Measurements from ENCODE around the gene LUC7L.
"Not testable (repeated sequence)": the region's sequence is repeated elsewhere in the genome, so short reads cannot be mapped to it uniquely, and the experiment has no call there.

The LUC7L gene, protein sequence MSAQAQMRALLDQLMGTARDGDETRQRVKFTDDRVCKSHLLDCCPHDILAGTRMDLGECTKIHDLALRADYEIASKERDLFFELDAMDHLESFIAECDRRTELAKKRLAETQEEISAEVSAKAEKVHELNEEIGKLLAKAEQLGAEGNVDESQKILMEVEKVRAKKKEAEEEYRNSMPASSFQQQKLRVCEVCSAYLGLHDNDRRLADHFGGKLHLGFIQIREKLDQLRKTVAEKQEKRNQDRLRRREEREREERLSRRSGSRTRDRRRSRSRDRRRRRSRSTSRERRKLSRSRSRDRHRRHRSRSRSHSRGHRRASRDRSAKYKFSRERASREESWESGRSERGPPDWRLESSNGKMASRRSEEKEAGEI

DNA sequence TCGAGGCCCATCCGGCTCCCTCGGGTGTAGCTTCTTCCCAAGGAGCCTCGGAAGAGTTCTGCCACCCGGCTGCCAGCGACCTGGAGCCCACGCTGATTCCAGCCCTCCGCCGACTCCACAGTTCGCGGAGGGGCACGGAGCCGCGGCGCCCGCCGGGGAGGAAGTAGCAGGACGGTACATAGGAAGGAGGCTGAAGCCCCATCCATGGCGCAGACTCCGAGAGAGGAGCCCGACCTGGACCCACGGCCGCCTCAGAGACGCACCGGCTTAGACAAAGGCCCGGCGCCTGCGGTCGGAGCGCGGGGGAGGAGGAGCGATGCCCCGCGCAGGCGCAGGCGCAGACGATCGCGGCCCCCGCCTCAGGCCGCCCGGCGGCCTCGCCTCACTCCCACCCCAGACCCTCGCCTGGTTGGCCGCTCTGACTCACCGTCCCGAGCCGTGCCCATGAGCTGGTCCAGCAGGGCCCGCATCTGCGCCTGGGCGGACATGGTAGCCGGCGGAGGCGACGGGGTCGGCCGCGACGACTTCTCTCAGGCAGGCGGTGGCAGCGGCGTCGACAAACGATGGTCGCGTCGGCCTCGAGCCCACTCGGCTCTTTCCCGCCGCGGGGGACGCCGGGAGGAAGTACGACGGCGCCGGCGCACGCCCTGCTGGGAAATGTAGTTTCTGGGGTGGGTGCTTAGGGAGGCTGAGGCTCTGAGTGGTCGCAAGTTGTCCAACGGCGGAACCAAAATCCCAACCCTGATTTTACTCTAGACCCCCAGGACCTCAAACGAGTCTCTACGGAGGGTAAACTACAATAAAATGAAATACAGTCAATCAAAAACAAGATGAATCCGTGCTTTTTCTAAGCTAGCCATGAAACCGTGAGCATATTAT is at the start of gene LUC7L:
Gene LUC7L, minus strand, starts transcription at position 598 of the 879 bp plus-strand sequence. Its CDS starts 110 bp downstream, at position 488.
- peak; percentile 93 for DNase-seq (ENCODE audit: low spot score)

DNA sequence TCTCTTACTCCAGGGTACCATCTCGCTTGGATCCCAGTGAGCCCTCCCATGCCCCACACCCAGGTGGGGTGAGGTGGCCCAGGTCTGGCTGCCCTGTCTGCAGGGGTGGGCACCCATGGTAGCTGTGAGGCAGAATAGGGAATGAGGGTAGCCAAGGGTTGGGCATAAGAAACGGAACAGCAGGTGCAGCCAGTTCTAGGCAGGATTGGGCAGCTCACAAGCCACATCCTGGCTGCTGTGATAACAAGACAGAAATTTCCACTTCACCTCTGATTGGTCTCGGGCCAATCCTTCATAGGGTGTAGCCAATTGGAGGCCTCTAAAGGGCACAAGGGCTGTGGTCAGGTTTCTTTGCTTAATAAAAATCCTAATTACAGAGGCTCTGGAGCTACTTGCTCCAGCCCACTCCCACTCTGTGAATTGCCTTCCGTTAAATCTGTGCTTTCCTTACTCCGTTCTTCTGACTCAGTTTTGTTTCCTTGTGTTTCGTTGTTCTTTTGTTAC is 49.7 kb upstream of the LUC7L start:
- no peak for DNase-seq (ENCODE audit: low spot score)

DNA sequence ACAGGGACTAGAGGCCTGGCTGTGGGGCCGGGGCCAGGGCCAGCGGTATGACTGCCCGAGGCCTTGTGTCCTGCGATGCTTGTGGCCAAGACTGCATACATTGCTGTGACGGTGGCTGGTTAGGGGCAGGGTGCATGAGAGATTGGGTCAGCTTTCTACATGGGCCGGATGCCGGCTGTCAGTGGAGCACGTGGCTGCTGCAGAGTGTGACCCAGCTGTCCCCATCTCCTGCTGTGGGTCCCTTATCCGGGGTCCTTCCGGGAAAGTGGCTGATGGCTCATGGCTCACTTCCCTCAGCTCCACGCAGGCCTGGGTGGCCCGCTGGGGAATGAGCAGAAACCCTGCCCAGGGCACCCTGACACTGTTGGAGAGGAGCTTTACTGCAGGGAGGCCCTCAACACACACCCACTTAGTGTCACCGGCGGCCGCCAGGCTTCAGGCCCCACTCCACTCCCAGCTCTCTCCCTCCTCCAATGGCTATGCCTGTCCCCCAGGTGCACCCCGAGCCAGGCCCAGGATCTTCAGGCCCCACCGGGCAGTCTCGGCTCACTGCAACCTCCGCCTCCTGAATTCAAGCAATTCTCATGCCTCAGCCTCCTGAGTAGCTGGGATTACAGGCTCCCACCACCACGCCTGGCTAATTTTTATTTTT is 47.3 kb upstream of the LUC7L start:
- DNase-seq (ENCODE audit: low spot score) = no peak

DNA sequence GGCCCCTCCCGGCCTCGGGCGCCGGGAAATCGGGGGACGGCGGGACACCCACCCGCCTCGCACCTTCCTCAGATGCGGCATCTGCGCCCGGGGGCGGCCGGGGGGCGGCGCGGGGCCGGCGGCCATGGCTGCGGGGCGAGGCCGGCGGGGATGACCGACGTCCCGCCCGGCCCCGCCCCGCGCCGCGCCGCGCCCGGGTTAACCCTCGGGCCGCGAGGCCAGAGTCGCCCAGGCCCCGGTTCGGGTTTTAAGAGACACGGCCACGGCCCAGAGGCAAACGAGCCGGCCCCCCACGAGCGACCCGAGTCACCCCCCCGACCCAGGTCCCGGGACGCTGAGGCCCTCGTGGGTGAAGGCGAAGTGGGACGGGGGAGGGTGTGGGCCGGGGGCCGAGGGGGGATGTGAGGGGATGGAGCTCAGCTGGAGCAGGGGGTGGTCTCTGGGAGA is 46.6 kb upstream of the LUC7L start, which contains the start of gene RGS11:
Gene RGS11, minus strand, starts transcription at position 159 of the 447 bp plus-strand sequence. Its CDS starts 33 bp downstream, at position 126.
- peak; percentile 39 for DNase-seq (ENCODE audit: low spot score)

DNA sequence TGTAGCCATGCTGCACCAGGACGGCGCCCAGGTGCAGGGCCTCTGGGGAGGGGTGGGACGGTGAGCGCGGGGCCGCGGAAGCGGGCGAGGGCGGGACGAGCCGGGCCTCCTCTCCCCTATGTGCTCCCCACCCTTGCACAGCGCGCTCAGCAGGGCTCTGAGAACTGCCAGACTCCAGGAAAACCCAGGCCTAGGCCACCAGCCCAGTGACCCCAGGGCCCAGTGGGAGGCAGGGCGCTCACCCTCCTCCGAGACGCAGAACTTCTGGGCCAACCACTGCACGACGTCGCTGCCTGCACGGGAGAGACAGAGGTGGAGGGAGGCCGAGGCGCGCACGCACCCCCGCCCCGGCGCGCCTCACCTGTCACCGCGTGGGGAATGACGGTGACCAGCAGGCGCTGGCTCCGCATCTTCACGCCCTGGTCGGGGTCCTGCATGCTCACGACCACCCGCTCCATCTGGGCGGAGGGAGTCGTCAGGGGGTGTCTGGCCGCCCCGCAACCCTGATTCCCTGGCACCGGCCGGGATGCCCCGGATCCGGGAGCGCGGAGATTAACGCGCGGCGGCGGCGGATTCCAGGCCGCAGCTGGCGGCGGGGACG is 45.9 kb upstream of the LUC7L start:
- DNase-seq (ENCODE audit: low spot score) = no peak

DNA sequence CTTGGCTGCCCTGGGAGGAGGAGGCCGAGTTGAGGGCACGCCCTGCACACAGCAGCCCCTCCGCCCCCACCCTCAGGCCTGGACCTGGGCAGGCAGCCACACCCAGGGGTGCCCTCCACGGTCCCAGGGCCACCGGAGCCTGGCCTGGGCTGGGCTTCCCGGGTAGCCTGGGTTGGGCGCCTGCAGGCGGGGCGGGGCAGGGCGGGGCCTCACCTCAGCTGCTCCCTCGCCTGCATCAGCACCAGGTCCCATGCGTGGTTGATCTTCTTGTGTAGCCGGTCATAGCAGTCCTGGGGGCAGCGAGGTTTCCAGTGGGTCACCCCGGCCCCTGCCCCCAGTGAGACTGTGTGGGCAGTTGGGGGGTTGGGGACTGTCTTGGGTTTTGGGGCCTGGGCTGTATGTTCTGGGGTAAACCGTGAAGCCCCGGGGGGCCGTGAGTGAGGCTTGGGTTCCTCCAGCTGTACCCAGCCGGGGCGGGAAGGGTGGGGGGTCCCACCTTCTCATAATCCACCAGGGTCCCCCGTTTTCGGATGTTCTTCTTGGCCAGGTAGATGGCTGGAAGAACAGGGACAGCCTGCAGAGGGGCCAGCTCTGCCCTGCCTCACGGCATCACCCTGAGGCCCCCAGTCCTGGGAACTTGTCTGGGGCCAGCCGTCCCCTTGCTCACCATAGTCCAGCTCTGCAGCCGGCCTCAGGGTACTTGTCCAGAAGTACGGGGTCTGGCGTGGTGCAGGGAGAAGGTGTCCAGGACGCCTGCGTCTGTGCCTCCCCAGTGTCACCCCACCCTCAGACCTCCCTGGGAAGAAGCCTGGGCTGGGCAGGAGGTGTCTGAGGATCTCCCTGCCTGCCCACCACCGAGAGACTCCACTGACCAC is 44.5 kb upstream of the LUC7L start:
- no peak for DNase-seq (ENCODE audit: low spot score)

DNA sequence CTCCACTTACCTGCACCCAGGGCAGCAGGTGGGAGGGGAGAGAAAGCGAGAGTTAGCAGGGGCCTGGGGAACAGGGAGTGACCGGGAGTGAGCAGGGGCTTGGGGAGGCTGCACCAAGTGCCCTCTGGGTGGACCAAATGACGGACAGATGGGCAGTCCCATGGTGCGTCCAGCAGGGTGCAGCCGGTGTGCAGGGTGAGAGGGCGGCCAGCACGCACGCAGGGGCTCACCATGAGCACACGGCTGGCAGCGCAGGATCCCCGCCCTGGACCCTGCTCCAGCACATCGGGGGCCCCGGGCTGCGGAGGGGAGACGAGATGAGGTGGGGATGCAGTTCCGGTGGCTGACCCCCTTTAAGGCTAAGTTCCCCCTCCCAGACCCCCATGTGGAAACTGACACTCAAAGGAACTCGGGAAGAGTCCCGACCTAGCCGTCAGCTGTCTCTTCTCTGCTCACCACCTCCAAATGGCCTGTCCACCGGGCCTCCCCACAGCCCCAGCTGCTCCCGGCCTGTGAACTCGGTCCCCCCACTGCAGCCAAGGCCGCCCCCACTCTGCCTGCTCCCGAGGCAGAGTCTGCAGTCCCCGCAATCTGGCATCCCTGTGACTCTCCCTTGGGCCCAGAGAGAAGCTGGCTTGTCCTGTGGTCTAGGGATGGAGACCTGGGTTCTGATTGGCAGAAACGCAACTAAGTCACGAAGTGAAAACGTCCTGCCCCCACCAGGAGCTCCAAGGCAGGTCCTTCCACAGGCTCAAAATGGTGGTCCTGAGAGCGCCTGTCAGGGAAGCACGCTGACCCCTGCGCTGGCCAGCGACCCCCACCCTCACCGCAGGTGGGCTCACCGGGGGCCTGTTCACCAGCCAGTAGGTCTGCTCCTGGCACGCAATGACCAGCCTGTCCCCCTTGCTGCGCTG is 43.6 kb upstream of the LUC7L start:
- no peak for DNase-seq (ENCODE audit: low spot score)

DNA sequence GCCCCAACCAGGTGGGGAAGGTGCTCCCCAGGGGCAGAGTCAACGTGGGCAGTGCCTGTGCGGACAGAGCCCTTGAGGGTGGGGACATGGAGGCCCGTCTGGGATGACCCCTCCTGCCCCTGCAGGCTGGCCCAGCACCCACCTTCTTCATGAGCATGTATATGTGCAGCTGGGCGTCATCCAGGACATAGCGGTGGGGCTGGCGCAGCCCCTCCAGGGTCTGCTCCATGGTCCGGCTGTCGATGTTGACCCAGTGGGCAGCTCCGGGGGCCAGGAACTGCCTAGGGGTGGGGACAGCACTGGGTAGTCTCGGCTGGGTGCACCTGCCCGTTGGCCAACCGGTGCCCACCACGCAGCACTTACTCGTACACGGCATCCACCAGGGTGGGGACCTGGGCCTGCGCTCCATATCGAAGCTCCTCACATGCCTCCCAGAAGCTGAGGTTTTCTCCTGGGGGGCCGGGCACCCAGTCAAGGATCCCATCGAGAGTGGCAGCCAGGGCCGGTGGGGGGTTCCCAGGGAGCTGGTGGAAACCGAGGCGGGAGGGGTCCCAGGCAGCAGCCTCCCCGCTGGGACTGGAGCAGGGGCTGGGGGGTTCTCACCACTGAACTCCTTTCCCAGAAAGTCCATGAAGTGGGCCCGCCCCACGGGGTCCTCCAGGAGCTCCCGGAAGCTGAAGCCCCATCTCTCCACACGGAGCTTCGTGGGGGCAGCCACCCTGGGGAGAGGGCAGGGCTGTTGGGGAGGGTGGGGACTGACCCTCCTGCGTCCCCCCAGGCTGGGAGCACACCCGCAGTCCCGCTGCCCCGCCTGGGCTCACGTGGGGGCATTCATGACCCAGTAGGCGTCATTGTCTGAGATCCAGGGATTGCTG is 41.4 kb upstream of the LUC7L start:
- DNase-seq (ENCODE audit: low spot score) = no peak

DNA sequence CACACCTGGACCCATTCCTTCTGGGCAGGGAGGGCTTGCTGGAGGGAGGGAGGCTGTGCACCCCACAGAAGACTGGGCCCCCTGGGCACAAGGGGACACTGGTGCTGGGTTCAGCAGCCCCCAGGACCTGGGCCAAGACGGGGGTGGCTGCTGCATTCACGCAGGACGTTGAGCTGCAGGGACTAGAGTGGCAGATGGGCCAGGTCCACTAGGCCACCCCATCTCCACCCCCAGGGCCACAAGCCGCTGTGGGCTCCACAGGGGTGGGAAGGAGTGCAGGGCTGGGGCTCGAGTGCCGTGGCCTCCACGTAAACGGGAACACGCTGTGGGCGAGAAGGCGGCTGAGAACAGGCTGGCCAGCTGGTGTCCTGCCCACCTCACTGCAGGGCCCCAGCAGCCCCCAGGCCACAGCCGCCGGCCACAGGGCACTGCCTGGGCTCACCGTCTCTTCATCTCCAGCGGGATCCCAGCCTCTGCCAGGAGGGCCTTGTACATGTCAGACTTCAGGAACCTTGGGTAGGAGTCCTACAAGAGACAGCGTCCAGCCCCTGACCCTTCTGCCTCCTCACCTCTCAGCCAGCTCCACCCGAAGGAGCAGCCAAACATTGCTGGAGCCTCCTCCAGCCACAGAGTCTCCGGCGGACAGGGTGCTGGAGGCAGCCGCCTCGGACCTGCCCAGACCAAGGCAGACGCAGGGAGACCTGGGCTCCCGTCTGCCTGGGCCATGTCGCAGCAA is 40.0 kb upstream of the LUC7L start:
- DNase-seq (ENCODE audit: low spot score) = no peak

DNA sequence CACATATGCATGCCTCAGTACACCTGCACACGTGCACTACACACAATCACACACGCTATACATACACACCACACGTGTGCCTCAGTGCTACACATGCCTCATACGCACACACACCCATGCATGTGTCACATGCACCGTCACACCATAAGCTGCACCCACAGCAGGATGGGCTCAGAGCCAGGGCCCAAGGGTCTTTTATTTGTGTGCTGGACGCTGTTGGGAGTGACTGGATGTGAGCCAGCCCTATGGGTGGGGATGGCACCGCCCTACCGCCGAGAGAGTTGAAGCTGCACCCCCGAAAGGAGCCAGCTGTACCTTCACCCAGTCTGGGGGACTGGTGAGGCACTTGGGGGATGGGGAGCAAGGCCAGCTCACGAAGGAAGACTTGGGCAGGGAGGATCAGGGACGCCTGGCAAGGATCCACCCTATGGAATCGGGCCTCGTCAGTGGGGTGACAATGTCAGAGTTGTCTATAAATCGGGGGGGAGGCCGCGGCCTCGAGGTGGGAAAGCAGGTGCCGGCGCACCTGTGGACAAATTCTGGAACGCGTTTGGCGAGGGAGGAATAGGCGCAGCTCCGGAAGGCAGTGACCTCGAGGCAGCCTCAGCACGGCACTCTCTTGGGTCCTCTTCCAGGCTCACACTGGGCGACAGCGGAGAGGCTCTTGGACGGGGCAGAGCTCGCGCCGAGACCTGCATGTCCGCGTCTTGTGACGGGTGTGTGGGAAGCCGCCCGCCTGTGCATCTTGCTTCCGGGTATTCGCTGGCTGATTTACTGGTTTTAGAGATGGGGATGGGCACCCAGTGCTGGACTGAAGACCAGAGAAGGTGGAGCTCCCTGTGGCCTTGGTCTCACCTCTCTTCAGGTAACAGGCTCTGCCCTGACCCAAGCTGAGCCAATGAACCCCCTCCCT is 39.1 kb upstream of the LUC7L start:
- no peak for DNase-seq (ENCODE audit: low spot score)

DNA sequence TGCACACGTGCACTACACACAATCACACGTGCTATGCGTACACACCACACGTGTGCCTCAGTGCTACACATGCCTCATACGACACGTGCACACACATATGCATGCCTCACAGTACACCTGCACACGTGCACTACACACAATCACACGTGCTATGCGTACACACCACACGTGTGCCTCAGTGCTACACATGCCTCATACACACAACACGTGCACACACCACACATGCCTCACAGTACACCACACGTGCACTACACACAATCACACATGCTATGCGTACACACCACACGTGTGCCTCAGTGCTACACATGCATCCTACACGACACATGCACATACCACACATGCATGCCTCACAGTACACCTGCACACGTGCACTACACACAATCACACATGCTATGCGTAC is 38.3 kb upstream of the LUC7L start:
- DNase-seq (ENCODE audit: low spot score) = not testable (repeated sequence)

DNA sequence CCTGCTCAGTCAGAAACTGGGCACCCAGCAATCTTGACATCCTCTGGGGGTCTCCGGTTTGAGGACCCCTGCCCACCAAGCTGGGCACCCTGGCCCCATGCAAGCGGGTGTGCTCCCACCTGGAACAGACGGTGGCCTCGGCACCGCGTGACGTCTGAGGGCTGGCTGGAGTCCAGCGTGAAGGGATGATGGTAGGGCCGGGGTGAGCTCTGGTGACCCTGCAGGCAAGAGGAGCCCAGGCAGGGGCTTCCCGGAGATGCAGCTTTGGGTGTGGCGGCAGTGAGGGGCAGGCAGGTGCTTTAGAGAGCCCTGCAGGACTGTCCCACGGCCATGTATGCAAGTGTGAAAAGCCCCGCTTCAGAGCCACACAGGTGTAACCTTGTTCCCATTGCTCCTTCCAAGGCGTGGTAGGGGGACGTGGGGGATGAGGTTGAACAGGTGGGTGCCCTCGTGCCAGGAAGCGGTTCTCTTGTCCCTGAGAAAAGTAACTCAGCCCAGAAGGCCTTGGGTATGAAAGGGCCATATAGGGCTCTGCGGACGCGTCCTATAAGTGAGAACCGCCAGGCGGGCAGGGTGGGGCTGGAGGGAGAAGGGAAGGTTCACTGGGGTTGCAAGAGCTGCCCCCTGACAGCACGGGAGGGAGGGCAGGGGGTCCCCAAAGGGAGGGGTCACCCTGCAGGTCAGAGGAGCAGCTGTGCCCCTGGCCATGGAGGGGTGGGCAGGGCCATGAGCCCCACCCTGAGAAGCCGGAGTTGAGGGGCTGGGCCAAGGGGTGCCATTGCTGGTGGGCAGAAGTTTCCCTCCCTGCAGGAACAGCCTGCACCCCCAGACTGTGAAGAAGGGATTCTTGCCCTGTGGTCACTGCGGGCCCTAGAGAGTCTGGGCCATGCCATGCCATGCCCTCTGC is 37.3 kb upstream of the LUC7L start:
- DNase-seq (ENCODE audit: low spot score) = no peak

DNA sequence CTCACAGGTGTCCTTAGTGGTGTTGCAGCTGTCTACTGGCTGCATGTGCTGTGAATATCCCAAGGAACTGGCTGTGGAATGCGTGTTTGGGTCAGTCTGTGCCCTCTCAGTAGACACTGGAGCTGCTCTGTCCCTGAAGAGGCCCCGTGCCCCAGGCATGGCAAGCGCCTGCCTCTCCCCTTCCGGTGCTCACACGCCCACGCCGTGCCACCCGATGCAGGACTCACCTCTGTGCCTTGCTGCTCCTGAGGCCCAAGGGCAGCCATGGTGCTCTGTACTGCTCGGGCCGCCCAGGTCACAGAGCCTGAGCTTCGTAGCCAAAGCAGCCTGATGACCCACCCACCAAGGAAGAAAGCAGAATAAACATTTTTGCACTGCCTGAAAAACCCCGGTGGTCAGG is 36.5 kb upstream of the LUC7L start:
- DNase-seq (ENCODE audit: low spot score) = no peak

DNA sequence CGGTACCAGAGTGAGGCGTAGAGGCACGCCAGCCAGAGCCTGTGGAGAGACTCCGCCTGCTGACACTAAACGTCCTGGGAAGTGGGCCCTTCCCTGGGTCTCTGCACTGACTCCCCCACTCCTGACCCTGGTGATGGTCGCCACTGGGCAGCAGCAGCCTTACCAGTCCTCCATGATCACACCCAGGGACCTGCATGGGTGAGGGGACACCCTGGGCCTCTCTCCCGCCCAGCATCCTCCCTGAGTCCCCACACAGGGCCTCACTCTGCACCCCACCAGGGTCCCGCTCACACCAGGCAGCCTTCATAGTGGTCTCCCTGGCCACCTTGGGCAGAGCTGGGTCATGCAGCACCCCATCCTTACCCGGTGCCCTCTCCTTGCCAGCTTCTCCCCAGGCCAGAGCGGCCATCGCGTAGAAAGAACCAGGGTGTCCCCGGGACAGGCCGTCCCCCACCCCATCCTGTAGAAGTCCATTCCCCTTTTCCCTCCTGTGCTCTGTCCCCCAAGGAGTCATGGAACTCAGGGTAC is 35.8 kb upstream of the LUC7L start:
- DNase-seq (ENCODE audit: low spot score) = no peak

DNA sequence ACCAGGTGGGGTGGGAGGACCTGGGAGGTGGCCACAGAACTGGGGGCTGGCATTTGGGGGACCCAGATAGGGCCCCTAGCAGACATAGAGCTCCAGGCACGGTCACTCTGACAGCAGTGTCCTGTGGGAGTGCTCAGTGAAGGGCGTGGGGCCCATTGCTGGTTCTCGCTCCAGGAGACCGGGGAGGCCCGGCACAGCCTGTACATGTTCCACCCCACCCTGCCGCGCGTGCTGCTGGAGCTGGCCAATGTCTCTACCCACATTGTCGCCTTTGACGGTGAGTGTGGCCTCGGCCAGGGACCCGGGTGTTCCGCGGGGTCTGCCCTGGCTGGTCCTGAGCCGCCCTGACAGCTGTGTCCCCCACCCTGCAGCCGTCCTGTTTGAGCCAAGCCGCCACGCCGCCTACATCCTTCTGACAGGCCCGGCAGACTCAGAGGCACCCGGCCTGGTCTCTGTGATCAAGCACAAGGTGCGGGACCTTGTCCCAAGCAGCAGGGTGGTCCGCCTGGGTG is 35.2 kb upstream of the LUC7L start:
- no peak for DNase-seq (ENCODE audit: low spot score)

Measured in AG08395 (cell line).